ENCODE data around the gene KCNN4. TPM values are rescaled to one million over a fixed set of nuclear protein-coding genes. Genes with fewer than 3 reads are reported as not detected.
"Not testable (repeated sequence)": the region's sequence is repeated elsewhere in the genome, so short reads cannot be mapped to it uniquely, and the experiment has no call there.

The KCNN4 gene
- total and polyA plus RNA-seq, 2 of the 13 experiments (the other 11 are each of a cell fraction or from before 2014, with no cell fraction given): 0.13 to 0.25 TPM

GRCh38 chr19:43774940-43775258 lies 5.9 kb downstream of the KCNN4 start:
- H3K9ac ChIP-seq (ENCODE audit: insufficient read depth, low read depth, low read length); H3K79me2 ChIP-seq (ENCODE audit: insufficient read depth, low read length); in situ Hi-C loops (cut with HindIII; ENCODE audit: extremely low pct_ligation_motif_present, low pct_unique_long_range_greater_than_20kb); intact Hi-C loops (cut with micrococcal nuclease; ENCODE audit: unreplicated experiment); ATAC-seq; BruUV-seq (replicated peaks); H3K36me3 ChIP-seq (replicated peaks in 1 of 2; ENCODE audit: control insufficient read depth in 1 of 2, insufficient read depth in 2 of 2, low read length in 2 of 2); H2AFZ ChIP-seq (ENCODE audit: low read length); H4K20me1 ChIP-seq (ENCODE audit: insufficient read depth, low read length); FAIRE-seq; DNase-seq (ENCODE audit: low spot score); H3K9me3 ChIP-seq (ENCODE audit: low read length); H3K27ac ChIP-seq (ENCODE audit: extremely low read length, insufficient read depth, low read length): not testable (repeated sequence)
- ChIA-PET POLR2A (interaction anchor here (0.9 to 1.8 kb wide), 2 partner anchors 16 to 20 kb away, joined by 4 to 8 read pairs; partner anchors contain the start of gene SMG9), CTCF (ENCODE audit: low intra/inter-chr PET ratio, low total read pairs) (interaction anchor here (1.2 to 1.6 kb wide), 4 partner anchors 9 to 30 kb away, joined by 3 to 4 read pairs (median 4); no protein-coding TSS in a partner anchor)
- peaks cover 1 to 17% of the 10 kb centered on the region in 2 experiments; a peak in 3 of 5 replicates for H3K27me3 ChIP-seq (ENCODE audit: control insufficient read depth in 1 of 2, insufficient read depth in 2 of 2, low read length in 2 of 2)
- peak overlapping the region in 2 of 3 experiments; percentile 56 to 68; a peak in 4 of 6 replicates for H3K4me3 ChIP-seq (replicated peaks in 1 of 3; ENCODE audit: insufficient read depth in 1 of 3, low read depth in 2 of 3, low read length in 3 of 3)
- peak overlapping the region; percentile 75 for H3K4me2 ChIP-seq (ENCODE audit: low read depth, low read length)
- WGBS (ENCODE audit: low lambda C conversion rate): 77% methylated on average over 11 of the region's 11 CpGs
- H3K4me1 ChIP-seq (ENCODE audit: insufficient read depth, low read length): peaks cover 27% of the 10 kb centered on the region

GRCh38 chr19:43774103-43774939 lies 6.5 kb downstream of the KCNN4 start:
- Histone ChIP-seq H2AFZ (ENCODE audit: low read length) (no peak overlapping the region), H3K4me2 (ENCODE audit: low read depth, low read length) (peak overlapping the region; percentile 75), H4K20me1 (ENCODE audit: insufficient read depth, low read length) (no peaks in the 10 kb centered on the region), H3K9me3 (ENCODE audit: low read length) (no peaks in the 10 kb centered on the region), H3K4me1 (ENCODE audit: insufficient read depth, low read length) (peaks cover 21% of the 10 kb centered on the region), H3K4me3 (replicated peaks in 1 of 3; ENCODE audit: insufficient read depth in 1 of 3, low read depth in 2 of 3, low read length in 3 of 3) (peak overlapping the region; percentile 5 to 68 (median 56); a peak in 5 of 6 replicates), H3K27me3 (ENCODE audit: control insufficient read depth in 1 of 2, insufficient read depth in 2 of 2, low read length in 2 of 2) (peaks cover 1 to 17% of the 10 kb centered on the region in 2 experiments; a peak in 3 of 5 replicates), H3K79me2 (ENCODE audit: insufficient read depth, low read length) (no peaks in the 10 kb centered on the region), H3K9ac (ENCODE audit: insufficient read depth, low read depth, low read length) (peak overlapping the region; percentile 17; the same call in 1 of the 2 replicates), H3K27ac (ENCODE audit: extremely low read length, insufficient read depth, low read length) (no peak overlapping the region), H3K36me3 (replicated peaks in 1 of 2; ENCODE audit: control insufficient read depth in 1 of 2, insufficient read depth in 2 of 2, low read length in 2 of 2) (no peaks in the 10 kb centered on the region)
- intact Hi-C loops (cut with micrococcal nuclease; ENCODE audit: unreplicated experiment) (no loop called here), in situ Hi-C loops (cut with HindIII; ENCODE audit: extremely low pct_ligation_motif_present, low pct_unique_long_range_greater_than_20kb) (no loop called here)
- no TSS peak for BruUV-seq (replicated peaks)
- POLR2A ChIA-PET: interaction anchor here (0.8 to 1.8 kb wide), 3 partner anchors 15 to 29 kb away, joined by 3 to 8 read pairs (median 4); partner anchors contain the start of gene SMG9
- 3% methylated on average over 12 of the region's 63 CpGs for WGBS (ENCODE audit: low lambda C conversion rate)
- FAIRE-seq (no peak), DNase-seq (ENCODE audit: low spot score) (peak; percentile 63), ATAC-seq (peak; percentile 95)
- CTCF ChIA-PET (ENCODE audit: low intra/inter-chr PET ratio, low total read pairs): interaction anchor here (1.1 to 1.6 kb wide), 5 partner anchors 8 to 30 kb away, joined by 3 to 4 read pairs (median 3); no protein-coding TSS in a partner anchor
- TF ChIP-seq EHMT2 (IDR thresholded peaks at IDR 0.05; ENCODE audit: borderline replicate concordance, low read depth, low read length): no peak
- TF ChIP-seq ZBTB26 (CRISPR knock-in tag; IDR thresholded peaks at IDR 0.05; ENCODE audit: borderline replicate concordance): no peak; the same call in 1 of the 2 replicates
- no peak for TF ChIP-seq ZNF225 (CRISPR knock-in tag; IDR thresholded peaks at IDR 0.05)
- no peak for TF ChIP-seq NFAT5 (CRISPR knock-in tag; IDR thresholded peaks at IDR 0.05)
- TF ChIP-seq CHD4 (IDR thresholded peaks at IDR 0.05; ENCODE audit: borderline replicate concordance, low read length): no peak
- TF ChIP-seq ZNF605 (CRISPR knock-in tag; IDR thresholded peaks at IDR 0.05): no peak
- TF ChIP-seq HOXD1 (CRISPR knock-in tag; IDR thresholded peaks at IDR 0.05): no peak
- no peak for TF ChIP-seq PAX8 (CRISPR knock-in tag; IDR thresholded peaks at IDR 0.05; ENCODE audit: borderline replicate concordance)
- no peak for TF ChIP-seq POLR2AphosphoS2 (IDR thresholded peaks at IDR 0.05; ENCODE audit: low read depth, low read length)
- 0 out of 2 replicates have a peak, but pooled peaks have one; percentile 32 for TF ChIP-seq ELF3 (CRISPR knock-in tag; IDR thresholded peaks at IDR 0.05)
